WTC11 (cell line): ENCODE results near the gene OSM. TPM values are rescaled to one million over a fixed set of nuclear protein-coding genes. Genes with fewer than 3 reads are reported as not detected.

Experiments
- ATAC-seq: fragments of 200-7000 bp; cut with Tn5 transposase; 2 replicates; pipeline ENCODE4 v1.10.0; 2021; ENCODE audit warnings: mild to moderate bottlenecking, moderate library complexity
- CTCF ChIA-PET: fragments of 300-600 bp; sonication (Branson Sonifier 250); formaldehyde crosslinking; loops from one replicate; lab custom pipeline; 2021; ENCODE audit warnings: antibody characterized with exemption; lab: Charles Lee
- POLR2A ChIA-PET: fragments of 350-600 bp; sonication (Branson Sonifier 250); formaldehyde crosslinking; loops from one replicate; lab custom pipeline; 2021; ENCODE audit warnings: antibody characterized with exemption; lab: Charles Lee
- DNase-seq: peaks from one replicate; pipeline ENCODE4 v3.0.0; 2021; ENCODE audit warnings: low spot score
- H3K27ac Mint-ChIP-seq: 2 replicates; pipeline ENCODE4 v1.8.0; 2021; ENCODE audit warnings: mixed read lengths
- H3K27me3 Mint-ChIP-seq: 2 replicates; pipeline ENCODE4 v1.8.0; 2021; ENCODE audit warnings: low read depth, mild to moderate bottlenecking, moderate library complexity, mixed read lengths
- H3K36me3 Mint-ChIP-seq: 2 replicates; pipeline ENCODE4 v1.8.0; 2021; ENCODE audit warnings: mixed read lengths
- H3K4me1 Mint-ChIP-seq: 2 replicates; pipeline ENCODE4 v1.8.0; 2022; ENCODE audit warnings: mixed read lengths
- H3K4me3 Mint-ChIP-seq: 2 replicates; pipeline ENCODE4 v1.8.0; 2021; ENCODE audit warnings: mild to moderate bottlenecking, moderate library complexity, mixed read lengths
- H3K9me3 Mint-ChIP-seq: 2 replicates; pipeline ENCODE4 v1.8.0; 2021; ENCODE audit warnings: mixed read lengths
- ATF3 ChIP-seq: sonication (generic); formaldehyde crosslinking; conservative IDR thresholded peaks from 2 replicates; pipeline ENCODE4 v1.8.1; 2022; ENCODE audit warnings: mild to moderate bottlenecking, missing genetic modification reagents
- CREB1 ChIP-seq: sonication (generic); formaldehyde crosslinking; IDR thresholded peaks from 2 replicates; pipeline ENCODE4 v1.8.0; 2023; ENCODE audit warnings: mild to moderate bottlenecking, missing genetic modification reagents
- ELF4 ChIP-seq: sonication (generic); formaldehyde crosslinking; IDR thresholded peaks from 2 replicates; pipeline ENCODE4 v1.8.1; 2022; ENCODE audit warnings: low read depth, mild to moderate bottlenecking, moderate library complexity, missing genetic modification reagents
- ESRRA ChIP-seq: sonication (generic); formaldehyde crosslinking; IDR thresholded peaks from 2 replicates; pipeline ENCODE4 v1.8.1; 2022; ENCODE audit warnings: mild to moderate bottlenecking, missing genetic modification reagents, borderline replicate concordance
- ETV6 ChIP-seq: sonication (generic); formaldehyde crosslinking; IDR thresholded peaks from 2 replicates; pipeline ENCODE4 v1.8.1; 2022; ENCODE audit warnings: mild to moderate bottlenecking, missing genetic modification reagents
- GABPB1 ChIP-seq: sonication (generic); formaldehyde crosslinking; IDR thresholded peaks from 2 replicates; pipeline ENCODE4 v1.8.1; 2023; ENCODE audit warnings: mild to moderate bottlenecking, missing genetic modification reagents
- GRHL2 ChIP-seq: fragments of 250-450 bp; sonication (Bioruptor Pico); IDR thresholded peaks from 2 replicates; pipeline ENCODE4 v1.8.0; 2022; ENCODE audit warnings: mild to moderate bottlenecking, moderate library complexity; ENCODE audit not compliant: insufficient replicate concordance, severe bottlenecking
- GTF2I ChIP-seq: fragments of 250-450 bp; sonication (Bioruptor Pico); conservative IDR thresholded peaks from 2 replicates; pipeline ENCODE4 v1.4.0; 2021; ENCODE audit warnings: mild to moderate bottlenecking
- KAT7 ChIP-seq: sonication (generic); formaldehyde crosslinking; IDR thresholded peaks from 2 replicates; pipeline ENCODE4 v1.8.1; 2023; ENCODE audit warnings: missing genetic modification reagents, mild to moderate bottlenecking, borderline replicate concordance
- NR2C2 ChIP-seq: sonication (generic); formaldehyde crosslinking; IDR thresholded peaks from 2 replicates; pipeline ENCODE4 v1.8.0; 2022; ENCODE audit warnings: mild to moderate bottlenecking, missing genetic modification reagents
- PRRX2 ChIP-seq: fragments of 250-450 bp; sonication (Bioruptor Pico); IDR thresholded peaks from 2 replicates; pipeline ENCODE4 v1.8.0; 2021; ENCODE audit warnings: mild to moderate bottlenecking
- RORB ChIP-seq: fragments of 250-450 bp; sonication (Bioruptor Pico); IDR thresholded peaks from 2 replicates; pipeline ENCODE4 v1.9.0; 2021; ENCODE audit warnings: mild to moderate bottlenecking
- SMAD4 ChIP-seq: sonication (generic); formaldehyde crosslinking; IDR thresholded peaks from 2 replicates; pipeline ENCODE4 v1.8.0; 2022; ENCODE audit warnings: mild to moderate bottlenecking, missing genetic modification reagents
- SOX15 ChIP-seq: fragments of 250-450 bp; sonication (Bioruptor Pico); IDR thresholded peaks from 2 replicates; pipeline ENCODE4 v1.9.0; 2021; ENCODE audit warnings: mild to moderate bottlenecking
- STAT6 ChIP-seq: sonication (generic); formaldehyde crosslinking; conservative IDR thresholded peaks from 2 replicates; pipeline ENCODE4 v1.8.1; 2023; ENCODE audit warnings: mild to moderate bottlenecking, low read depth, missing genetic modification reagents, moderate library complexity
- ZNF416 ChIP-seq: fragments of 250-450 bp; sonication (Bioruptor Pico); IDR thresholded peaks from 2 replicates; pipeline ENCODE4 v1.9.0; 2021; ENCODE audit warnings: mild to moderate bottlenecking, inconsistent platforms
- ZNF512 ChIP-seq: sonication (generic); formaldehyde crosslinking; IDR thresholded peaks from 2 replicates; pipeline ENCODE4 v1.8.1; 2022; ENCODE audit warnings: missing genetic modification reagents, borderline replicate concordance
- ZNF671 ChIP-seq: fragments of 250-450 bp; sonication (Bioruptor Pico); IDR thresholded peaks from 2 replicates; pipeline ENCODE4 v1.8.0; 2021; ENCODE audit warnings: mild to moderate bottlenecking
- total RNA-seq: library from RNA; stranded (reverse); gene quantifications from 3 replicates; pipeline ENCODE4 v1.2.3, GENCODE V29; 2021
- TF ChIP-seq, protein P1 (sequence below): fragments of 250-450 bp; sonication (Bioruptor Pico); IDR thresholded peaks from 2 replicates; pipeline ENCODE4 v1.9.0; 2021; ENCODE audit warnings: mild to moderate bottlenecking
- TF ChIP-seq, protein P2 (sequence below): fragments of 250-450 bp; sonication (Bioruptor Pico); IDR thresholded peaks from 2 replicates; pipeline ENCODE4 v1.9.0; 2021; ENCODE audit warnings: moderate library complexity, mild to moderate bottlenecking, inconsistent platforms, borderline replicate concordance

OSM gene
- total RNA-seq, 1 experiment from 2014 or later, result not detected

DNA sequence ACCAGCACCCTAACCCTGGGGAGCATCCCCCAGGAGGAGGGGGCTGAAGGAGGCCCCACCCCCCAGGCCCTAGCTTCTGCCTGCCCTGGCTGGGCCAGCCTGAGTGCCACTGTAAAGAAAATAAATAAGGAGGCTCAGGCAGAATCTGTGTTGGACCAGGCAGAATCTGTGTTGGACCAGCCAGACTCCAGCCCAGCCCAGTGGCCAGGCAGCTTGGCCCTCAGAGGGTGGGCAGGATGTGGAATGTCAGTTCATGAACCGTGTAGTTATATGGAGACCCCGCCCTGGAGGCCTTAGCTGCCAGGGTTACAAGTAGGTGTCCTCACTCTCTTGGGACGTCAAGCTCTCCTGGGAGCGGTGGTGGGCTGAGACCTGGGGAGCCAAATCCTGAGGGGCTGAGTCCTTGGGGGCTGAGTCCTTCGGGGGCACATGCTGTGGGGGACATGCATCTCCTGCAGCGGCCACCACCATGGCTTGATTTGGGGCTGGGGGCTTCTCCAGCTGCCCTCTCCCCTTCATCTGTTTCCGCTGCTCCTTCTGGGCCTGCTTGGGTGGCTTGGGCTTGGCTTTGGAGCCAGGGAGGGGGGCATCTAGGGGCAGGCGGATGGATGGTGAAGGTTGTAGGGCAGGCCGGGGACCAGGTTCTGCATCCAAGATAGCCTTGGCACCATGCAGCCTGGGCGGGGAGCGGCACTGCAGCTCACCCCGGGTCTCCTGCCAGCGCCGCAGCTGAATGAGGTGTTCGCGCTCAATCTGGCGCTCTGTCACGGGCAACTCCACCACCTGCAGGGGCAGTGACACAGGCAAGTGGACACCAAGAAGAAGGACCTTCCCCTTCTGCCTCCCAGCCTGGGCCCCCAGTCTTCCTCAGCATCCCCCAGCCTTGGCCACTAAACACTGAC is 25.7 kb upstream of the OSM start:
- peaks cover 11% of the 10 kb centered on the region for H3K4me1 Mint-ChIP-seq
- H3K4me3 Mint-ChIP-seq, result no peak overlapping the region
- H3K27me3 Mint-ChIP-seq, result peaks cover 3% of the 10 kb centered on the region
- H3K9me3 Mint-ChIP-seq, result no peaks in the 10 kb centered on the region
- TF ChIP-seq ETV6 (CRISPR knock-in tag) (no peak), SOX15 (no peak), GRHL2 (CRISPR knock-in tag) (no peak), RORB (no peak), ZNF416 (CRISPR knock-in tag) (no peak)
- ChIA-PET POLR2A (interaction anchor here (0.5 kb wide), 1 partner anchor 140 kb away, joined by 4 read pairs; no protein-coding TSS in a partner anchor), CTCF (interaction anchor here (0.7 to 6.3 kb wide), 3 partner anchors 34 to 97 kb away, joined by 3 to 193 read pairs (median 109); partner anchors contain the start of genes RNF215 and TBC1D10A)
- no peak overlapping the region for H3K27ac Mint-ChIP-seq
- H3K36me3 Mint-ChIP-seq, result no peaks in the 10 kb centered on the region
- ATAC-seq (no peak), DNase-seq (no peak)

DNA sequence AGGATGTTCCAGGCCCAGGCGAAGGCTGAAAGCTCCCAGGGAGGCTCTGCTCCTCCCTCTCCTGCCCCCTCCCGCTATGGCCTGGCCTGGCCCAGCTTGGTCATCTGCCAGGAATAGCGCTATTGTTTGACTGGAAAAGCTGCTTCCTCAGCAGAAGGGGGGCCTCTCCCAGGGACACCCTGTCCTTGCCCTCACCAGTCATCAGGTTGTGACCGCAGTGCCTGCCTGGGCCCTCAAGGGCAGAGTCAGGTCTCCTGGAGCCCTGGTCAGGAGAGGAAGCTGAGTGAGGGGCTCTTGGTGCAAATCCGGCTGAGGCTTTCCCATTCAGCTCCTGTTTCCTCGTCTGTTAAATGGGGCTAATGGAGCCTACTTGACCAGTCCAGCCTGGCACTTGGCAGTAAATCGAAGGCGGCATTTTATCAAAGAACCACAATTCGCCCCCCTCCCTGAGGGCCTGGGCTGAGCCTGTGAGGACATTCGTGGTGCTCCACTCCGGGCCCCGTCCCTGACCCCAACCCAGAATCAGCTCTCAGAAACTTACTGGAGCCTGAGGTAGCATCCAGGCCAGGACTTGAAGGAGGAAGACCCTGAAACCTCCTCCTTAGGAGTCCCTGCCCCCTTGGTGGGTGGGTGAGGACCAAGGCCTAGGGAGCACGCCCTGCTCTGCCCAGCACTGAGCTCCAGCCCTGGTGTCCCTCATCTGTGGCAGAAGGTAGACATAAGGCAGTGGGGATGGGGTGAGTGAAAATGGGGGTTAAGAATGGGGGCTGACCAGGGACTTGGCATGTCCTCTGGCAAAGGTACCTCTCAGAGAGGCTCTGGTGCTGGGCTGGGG is 24.6 kb upstream of the OSM start:
- Mint-ChIP-seq H3K4me3 (no peak overlapping the region), H3K9me3 (no peaks in the 10 kb centered on the region), H3K36me3 (no peaks in the 10 kb centered on the region), H3K4me1 (peaks cover 11% of the 10 kb centered on the region), H3K27ac (no peak overlapping the region), H3K27me3 (peaks cover 3% of the 10 kb centered on the region)
- no peak for DNase-seq
- ChIA-PET CTCF (interaction anchor here (2.5 to 6.3 kb wide), 5 partner anchors 10 to 98 kb away, joined by 10 to 193 read pairs (median 57); partner anchors contain the start of genes RNF215 and TBC1D10A), POLR2A (interaction anchor here (0.5 to 1.6 kb wide), 3 partner anchors 10 to 141 kb away, joined by 3 to 7 read pairs (median 4); partner anchors contain the start of gene TBC1D10A)
- no peak for ATAC-seq
- TF ChIP-seq ZNF512 (CRISPR knock-in tag) (no peak), STAT6 (CRISPR knock-in tag) (no peak), PRRX2 (no peak), GTF2I (no peak), ESRRA (CRISPR knock-in tag) (no peak), NR2C2 (CRISPR knock-in tag) (no peak), KAT7 (CRISPR knock-in tag) (no peak), SMAD4 (CRISPR knock-in tag) (no peak), ATF3 (CRISPR knock-in tag) (no peak), ELF4 (CRISPR knock-in tag) (no peak), GABPB1 (no peak), ZNF416 (CRISPR knock-in tag) (no peak), ZNF671 (CRISPR knock-in tag) (no peak), CREB1 (CRISPR knock-in tag) (no peak)
- TF ChIP-seq, protein P1, sequence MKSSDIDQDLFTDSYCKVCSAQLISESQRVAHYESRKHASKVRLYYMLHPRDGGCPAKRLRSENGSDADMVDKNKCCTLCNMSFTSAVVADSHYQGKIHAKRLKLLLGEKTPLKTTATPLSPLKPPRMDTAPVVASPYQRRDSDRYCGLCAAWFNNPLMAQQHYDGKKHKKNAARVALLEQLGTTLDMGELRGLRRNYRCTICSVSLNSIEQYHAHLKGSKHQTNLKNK, result no peak
- TF ChIP-seq, protein P2, sequence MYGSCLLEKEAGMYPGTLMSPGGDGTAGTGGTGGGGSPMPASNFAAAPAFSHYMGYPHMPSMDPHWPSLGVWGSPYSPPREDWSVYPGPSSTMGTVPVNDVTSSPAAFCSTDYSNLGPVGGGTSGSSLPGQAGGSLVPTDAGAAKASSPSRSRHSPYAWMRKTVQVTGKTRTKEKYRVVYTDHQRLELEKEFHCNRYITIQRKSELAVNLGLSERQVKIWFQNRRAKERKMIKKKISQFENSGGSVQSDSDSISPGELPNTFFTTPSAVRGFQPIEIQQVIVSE (CRISPR knock-in tag), result no peak
